ENCODE measurements around the gene SLC25A13. TPM values are rescaled to one million over a fixed set of nuclear protein-coding genes. Genes with fewer than 3 reads are reported as not detected.

The SLC25A13 gene
- total RNA-seq, 2 experiments from 2014 or later = 7.3 to 9.0 TPM

DNA sequence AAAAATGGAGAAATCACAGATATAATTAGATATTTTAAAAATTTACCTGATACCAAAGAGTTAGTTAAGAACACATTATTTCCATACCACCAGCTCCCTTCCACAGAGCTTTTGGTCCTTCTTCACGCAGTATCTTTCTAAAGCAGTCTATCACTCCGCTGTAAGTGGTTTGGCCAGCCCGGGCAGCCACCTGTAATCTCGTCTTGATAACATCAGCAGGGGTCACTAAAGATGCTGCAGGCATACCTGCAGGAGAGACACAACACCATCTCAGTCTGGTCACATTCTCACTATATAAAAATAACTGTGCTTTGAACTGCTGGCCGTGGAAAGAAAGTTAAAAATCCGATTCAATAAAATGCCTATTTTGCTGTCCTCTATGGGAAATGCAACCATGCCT is 200.1 kb downstream of the SLC25A13 start:
- ChIA-PET CTCF (no interaction called here), POLR2A (no interaction called here)
- DNase-seq (no peak), ATAC-seq (no peak)
- Mint-ChIP-seq H3K27ac (no peak overlapping the region), H3K4me3 (no peak overlapping the region), H3K36me3 (ENCODE audit: low read depth) (peaks cover 4% of the 10 kb centered on the region), H3K4me1 (ENCODE audit: low read depth) (no peaks in the 10 kb centered on the region), H3K9me3 (no peaks in the 10 kb centered on the region), H3K27me3 (no peaks in the 10 kb centered on the region)
- intact Hi-C loops (cut with micrococcal nuclease) = no loop called here
- TF ChIP-seq, protein P1, sequence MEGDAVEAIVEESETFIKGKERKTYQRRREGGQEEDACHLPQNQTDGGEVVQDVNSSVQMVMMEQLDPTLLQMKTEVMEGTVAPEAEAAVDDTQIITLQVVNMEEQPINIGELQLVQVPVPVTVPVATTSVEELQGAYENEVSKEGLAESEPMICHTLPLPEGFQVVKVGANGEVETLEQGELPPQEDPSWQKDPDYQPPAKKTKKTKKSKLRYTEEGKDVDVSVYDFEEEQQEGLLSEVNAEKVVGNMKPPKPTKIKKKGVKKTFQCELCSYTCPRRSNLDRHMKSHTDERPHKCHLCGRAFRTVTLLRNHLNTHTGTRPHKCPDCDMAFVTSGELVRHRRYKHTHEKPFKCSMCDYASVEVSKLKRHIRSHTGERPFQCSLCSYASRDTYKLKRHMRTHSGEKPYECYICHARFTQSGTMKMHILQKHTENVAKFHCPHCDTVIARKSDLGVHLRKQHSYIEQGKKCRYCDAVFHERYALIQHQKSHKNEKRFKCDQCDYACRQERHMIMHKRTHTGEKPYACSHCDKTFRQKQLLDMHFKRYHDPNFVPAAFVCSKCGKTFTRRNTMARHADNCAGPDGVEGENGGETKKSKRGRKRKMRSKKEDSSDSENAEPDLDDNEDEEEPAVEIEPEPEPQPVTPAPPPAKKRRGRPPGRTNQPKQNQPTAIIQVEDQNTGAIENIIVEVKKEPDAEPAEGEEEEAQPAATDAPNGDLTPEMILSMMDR (IDR thresholded peaks at IDR 0.05) = no peak

DNA sequence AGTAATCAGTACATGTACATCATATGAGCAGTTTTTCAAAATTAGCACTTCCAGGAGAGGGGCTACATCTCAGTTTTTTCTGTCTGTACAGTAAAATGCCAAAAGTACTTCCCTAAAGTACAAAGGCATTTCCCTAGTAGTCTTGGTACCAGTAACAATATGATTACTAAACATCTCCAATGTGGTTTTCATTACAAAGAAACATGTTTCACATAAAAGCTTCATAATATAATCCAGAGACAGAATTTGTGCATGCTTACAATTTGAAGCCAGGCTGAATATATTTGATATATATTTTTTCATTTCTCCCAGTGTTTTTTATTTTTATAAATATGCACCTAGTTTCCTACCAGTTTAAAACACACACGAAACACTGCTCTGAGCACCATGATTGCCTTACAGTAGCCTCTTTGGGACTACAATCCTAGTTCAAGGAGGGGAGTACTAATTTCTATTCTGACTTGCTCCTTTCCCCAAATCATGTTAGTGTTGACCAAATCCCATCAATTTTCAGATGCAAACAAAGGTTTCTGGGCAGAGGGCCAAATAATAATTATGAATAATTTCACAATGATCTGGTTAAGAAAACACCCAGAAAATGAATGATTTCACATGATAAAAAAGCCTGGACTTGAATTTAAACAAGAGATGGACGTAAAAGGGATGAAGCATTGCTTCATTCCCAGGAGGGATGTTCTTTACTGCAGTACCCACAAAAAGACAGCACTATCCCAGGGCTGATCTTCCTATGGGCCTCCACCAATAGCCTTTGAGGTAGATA is 201.3 kb downstream of the SLC25A13 start:
- H3K4me1 Mint-ChIP-seq (ENCODE audit: low read depth) = no peaks in the 10 kb centered on the region
- TF ChIP-seq, protein P1 (IDR thresholded peaks at IDR 0.05) = no peak
- DNase-seq (no peak), ATAC-seq (no peak)
- H3K27me3 Mint-ChIP-seq = no peaks in the 10 kb centered on the region
- no peaks in the 10 kb centered on the region for H3K9me3 Mint-ChIP-seq
- H3K36me3 Mint-ChIP-seq (ENCODE audit: low read depth) = peaks cover 4% of the 10 kb centered on the region
- CTCF ChIA-PET = no interaction called here
- H3K27ac Mint-ChIP-seq = no peak overlapping the region
- no peak overlapping the region for H3K4me3 Mint-ChIP-seq
- POLR2A ChIA-PET = no interaction called here
- intact Hi-C loops (cut with micrococcal nuclease) = no loop called here

DNA sequence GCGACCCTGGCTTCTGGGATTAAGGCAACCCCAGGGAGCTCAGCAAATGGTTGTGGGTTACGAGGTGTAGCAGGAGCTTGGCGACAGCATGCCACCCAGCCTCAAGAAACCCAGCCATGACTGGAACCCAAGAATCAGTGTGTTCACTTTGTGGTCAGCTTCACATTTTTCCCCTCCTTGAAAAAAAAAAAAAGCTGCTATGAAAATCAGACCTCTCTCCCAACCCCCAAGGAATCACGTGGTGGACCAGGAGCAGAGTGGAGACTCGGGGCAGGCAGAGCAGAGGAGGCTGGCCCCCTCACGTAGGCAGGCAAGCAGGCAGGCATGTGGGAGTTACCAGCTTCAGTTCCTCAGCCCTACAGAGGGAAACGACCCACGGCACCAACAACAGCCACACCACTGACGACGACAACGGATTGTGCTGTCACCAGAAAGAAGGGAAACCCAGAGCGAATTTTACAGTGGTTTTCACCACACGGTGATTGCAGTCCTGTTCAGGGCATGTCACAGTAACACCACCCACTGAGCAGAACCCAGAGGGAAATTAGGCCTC is 203.4 kb downstream of the SLC25A13 start:
- CTCF ChIA-PET = no interaction called here
- ATAC-seq = no peak
- Mint-ChIP-seq H3K36me3 (ENCODE audit: low read depth) (peaks cover 1% of the 10 kb centered on the region), H3K9me3 (no peaks in the 10 kb centered on the region), H3K4me3 (no peak overlapping the region), H3K27ac (no peak overlapping the region), H3K4me1 (ENCODE audit: low read depth) (no peaks in the 10 kb centered on the region), H3K27me3 (no peaks in the 10 kb centered on the region)
- no peak for DNase-seq
- POLR2A ChIA-PET = no interaction called here
- TF ChIP-seq, protein P1 (IDR thresholded peaks at IDR 0.05) = no peak
- intact Hi-C loops (cut with micrococcal nuclease) = no loop called here

DNA sequence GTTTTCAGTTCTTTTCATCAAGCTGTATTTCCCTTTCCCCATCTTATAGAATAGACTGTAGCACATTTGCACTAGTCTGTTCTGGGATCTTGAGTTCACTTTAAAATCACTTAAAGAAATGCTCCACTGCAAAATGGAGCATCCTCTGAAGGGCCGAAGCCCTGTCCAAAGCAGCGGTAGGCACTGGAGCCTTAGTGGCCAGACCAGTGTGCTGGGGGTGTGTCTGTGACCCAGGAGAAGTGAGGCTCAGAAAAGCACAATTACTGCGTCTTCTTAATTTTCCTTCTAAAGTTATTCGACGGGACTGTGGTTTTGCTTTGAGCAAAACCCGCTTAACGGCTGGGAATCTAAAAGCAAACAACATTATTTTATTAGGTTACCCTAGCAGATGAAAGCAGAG is 205.7 kb downstream of the SLC25A13 start:
- ChIA-PET POLR2A (no interaction called here), CTCF (no interaction called here)
- intact Hi-C loops (cut with micrococcal nuclease) = no loop called here
- DNase-seq (no peak), ATAC-seq (no peak)
- peaks cover 1% of the 10 kb centered on the region for H3K36me3 Mint-ChIP-seq (ENCODE audit: low read depth)
- H3K4me1 Mint-ChIP-seq (ENCODE audit: low read depth) = no peaks in the 10 kb centered on the region
- H3K4me3 Mint-ChIP-seq = no peak overlapping the region
- peaks cover 11% of the 10 kb centered on the region for H3K27me3 Mint-ChIP-seq
- no peaks in the 10 kb centered on the region for H3K9me3 Mint-ChIP-seq
- no peak overlapping the region for H3K27ac Mint-ChIP-seq
- TF ChIP-seq, protein P1 (IDR thresholded peaks at IDR 0.05) = no peak

DNA sequence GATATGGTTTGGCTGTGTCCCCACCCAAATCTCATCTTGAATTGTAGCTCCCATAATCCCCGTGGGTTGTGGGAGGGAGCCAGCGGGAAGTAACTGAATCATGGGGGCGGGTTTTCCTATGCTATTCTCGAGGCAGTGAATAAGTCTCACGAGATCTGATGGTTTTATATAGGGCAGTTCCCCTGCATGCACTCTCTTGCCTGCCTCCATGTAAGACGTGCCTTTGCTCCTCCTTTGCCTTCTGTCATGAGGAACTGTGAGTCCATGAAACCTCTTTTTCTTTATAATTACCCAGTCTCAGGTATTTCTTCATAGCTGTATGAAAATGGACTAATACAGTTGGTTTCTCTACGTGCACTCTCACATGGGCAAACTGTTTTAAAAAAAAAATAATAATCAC is 207.7 kb downstream of the SLC25A13 start:
- CTCF ChIA-PET = no interaction called here
- DNase-seq = no peak
- H3K27ac Mint-ChIP-seq = no peak overlapping the region
- H3K4me3 Mint-ChIP-seq = no peak overlapping the region
- TF ChIP-seq, protein P1 (IDR thresholded peaks at IDR 0.05) = no peak
- ATAC-seq = no peak
- H3K9me3 Mint-ChIP-seq = no peaks in the 10 kb centered on the region
- intact Hi-C loops (cut with micrococcal nuclease) = no loop called here
- peaks cover 18% of the 10 kb centered on the region for H3K27me3 Mint-ChIP-seq
- H3K36me3 Mint-ChIP-seq (ENCODE audit: low read depth) = no peaks in the 10 kb centered on the region
- POLR2A ChIA-PET = no interaction called here
- no peaks in the 10 kb centered on the region for H3K4me1 Mint-ChIP-seq (ENCODE audit: low read depth)

Data from activated CD8-positive, alpha-beta T cell treated with anti-CD3 and anti-CD28 coated beads for 36 hours (primary cell).